DMS79 (cell line): ENCODE measurements around the gene SLC6A16.
"Not testable (repeated sequence)": the region's sequence is repeated elsewhere in the genome, so short reads cannot be mapped to it uniquely, and the experiment has no call there.

Source experiments
- DNase-seq: peaks from one replicate; lab custom pipeline; 2025; lab: John Stamatoyannopoulos, UW

The SLC6A16 gene

DNA sequence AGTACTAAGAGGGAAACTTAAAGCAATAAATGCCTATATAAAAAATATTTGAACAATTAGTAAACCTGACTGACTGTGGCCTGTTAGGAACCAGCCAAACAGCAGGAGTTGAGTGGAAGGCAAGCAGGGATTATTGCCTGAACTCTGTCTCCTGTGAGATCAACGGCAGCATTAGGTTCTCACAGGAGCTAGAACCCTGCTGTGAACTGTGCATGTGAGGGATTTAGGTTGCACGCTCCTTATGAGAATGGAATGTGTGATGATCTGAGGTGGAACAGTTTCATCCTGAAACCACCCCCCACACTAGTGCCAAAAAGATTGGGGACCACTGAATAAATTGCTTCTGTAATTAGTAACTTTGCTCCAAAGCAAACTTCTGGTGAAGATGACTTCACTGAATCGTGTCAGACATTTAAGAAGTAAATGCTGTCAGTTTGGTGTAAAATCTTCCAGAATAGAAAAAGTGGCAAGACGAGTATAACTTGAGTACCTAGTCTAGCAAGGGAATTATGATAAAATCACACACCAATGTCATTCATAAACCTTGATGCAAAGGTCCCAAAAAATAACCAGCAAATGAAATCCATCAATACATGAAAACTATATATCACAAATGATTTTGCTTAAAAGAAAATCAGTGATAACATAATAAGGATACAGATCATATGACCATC, 53.8 kb downstream of the SLC6A16 start:
- no peak for DNase-seq

DNA sequence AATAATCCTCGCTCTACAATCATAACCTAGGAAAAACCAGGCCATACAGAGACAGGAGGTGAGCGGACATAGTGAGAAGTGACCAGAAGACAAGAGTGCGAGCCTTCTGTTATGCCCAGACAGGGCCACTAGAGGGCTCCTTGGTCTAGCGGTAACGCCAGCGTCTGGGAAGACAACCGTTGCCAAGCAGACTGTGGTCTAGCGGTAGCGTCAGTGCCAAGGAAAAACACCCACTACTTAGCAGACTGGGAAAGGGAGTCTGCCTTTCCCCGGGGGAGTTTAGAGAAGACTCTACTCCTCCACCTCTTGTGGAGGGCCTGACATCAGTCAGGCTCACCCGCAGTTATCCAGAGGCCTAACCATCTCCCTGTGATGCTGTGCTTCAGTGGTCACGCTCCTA, 58.6 kb downstream of the SLC6A16 start:
- DNase-seq, result not testable (repeated sequence)

DNA sequence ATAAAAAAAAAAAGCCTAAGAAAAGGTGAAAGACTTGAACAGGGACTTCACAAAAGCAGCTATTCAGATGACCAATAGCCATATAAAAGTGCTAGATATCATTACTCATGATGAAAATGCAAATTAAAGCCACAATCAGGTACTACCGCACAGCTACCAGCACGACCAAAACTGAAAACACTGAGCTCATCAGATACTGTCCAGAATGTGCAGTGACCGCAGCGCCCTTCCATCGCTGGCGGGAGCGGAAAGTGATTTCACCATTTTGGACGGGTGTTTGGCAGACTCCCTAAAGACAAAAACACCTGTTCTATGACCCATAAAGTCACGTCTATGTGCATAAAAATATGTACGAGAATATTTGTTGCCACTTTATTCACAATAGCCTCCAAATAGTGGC, 60.7 kb downstream of the SLC6A16 start:
- no peak for DNase-seq

DNA sequence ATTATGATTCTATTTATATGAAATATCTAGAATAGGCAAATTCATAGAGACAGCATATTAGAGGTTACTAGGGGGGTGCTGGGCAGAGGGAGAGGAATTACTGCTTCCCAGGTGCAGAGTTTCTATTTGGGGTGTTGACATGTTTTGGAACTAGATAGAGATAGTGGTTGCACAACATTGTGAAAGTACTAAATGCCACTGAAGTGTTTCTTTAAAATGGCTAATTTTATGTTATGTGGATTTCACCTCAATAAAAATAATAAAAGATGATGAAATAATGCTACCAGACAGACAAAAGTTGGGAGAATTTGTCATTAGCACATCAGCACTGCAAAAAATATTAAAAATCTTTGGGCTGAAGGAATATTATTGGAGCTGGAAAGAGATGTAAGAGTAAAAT, 63.4 kb downstream of the SLC6A16 start:
- no peak for DNase-seq

DNA sequence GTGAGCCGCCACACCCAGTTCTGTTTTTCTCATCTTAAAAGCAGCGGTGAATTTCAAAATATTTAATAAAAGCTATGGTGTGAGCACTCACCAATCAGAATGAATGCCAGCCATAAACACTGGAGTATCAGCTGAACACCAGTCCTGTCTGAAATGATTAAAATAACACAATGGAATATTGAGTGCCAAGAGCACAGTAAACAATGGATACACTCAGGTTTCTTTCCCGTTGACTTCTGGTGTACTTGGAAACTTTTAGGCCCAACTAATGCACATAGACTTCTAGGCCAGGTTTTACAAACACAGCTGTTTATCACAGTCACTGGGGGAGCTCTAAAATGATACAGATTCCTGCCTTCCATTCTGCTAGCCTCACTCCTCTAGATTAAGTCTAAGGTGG, 68.3 kb downstream of the SLC6A16 start:
- no peak for DNase-seq

DNA sequence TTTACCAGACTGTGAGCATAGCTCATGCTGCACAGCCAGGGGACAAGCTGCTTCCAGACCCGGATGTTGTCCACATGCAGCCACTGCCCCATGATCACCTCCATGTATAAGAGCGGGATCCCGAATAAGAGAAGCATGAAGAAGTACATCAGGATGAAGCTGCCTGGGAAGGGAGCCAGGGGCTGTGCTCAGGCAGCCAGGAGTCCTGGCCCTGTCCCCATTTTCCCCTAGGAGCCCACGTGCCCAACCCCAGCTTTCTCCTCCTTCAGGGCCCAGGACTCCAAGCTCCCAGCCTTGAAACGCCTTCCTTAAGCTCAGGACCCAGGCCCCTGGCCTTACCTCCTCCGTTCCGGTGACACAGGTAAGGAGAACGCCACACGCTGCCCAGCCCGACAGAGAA, 69.3 kb downstream of the SLC6A16 start:
- no peak for DNase-seq

DNA sequence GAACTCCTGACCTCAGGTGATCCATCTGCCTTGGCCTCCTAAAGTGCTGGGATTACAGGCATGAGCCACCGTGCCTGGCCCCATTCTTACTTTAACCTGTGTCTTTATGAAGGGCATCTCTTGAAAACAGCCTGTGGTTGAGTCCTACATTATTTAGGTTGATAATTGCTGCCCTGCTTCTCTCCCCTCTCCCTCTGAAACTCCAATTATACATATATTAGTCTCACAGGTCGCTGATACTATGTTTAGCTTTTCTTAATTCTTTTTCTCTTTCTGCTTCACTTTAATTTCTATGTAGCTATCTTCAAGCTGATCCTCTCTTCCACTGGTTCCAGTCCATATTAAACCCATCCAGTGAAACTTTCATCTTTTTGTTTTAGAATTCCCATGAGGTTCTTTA, 75.1 kb downstream of the SLC6A16 start:
- no peak for DNase-seq

DNA sequence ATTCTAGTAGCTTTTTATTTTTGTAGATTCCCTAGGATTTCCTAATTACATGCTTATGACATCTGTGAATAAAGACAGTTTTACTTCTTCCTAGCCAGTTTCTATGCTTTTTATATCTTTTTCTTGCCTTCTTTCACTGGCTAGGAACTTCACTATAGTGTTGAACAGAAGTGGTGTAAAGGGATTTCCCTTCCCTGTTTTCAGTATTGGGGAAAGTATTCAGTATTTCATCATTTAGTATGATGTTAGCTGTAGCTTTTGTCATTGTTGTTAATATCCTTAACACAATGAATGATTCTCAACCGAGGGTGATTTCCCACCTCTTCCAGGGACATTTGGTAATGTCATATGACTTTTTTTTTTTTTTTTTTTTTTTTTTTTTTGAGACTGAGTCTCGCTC, 77.3 kb downstream of the SLC6A16 start:
- no peak for DNase-seq

DNA sequence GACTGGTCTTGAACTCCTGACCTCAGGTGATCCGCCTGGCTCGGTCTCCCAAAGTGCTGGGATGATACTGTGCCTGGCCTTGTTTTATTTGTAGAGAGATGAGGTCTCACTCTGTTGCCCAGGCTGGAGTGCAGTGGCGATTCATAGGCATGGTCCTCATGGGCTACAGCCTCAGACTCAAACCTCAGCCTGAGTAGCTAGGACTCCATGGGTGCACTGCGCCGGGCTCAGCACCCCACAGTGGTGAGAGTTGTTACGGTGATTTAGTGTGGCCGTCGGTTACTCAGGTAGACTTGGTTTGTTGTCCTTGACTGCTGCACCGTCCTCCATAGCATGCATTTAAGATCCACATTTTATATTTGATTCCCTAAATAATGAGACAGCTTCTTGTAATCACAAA, 80.7 kb downstream of the SLC6A16 start:
- DNase-seq, result no peak

DNA sequence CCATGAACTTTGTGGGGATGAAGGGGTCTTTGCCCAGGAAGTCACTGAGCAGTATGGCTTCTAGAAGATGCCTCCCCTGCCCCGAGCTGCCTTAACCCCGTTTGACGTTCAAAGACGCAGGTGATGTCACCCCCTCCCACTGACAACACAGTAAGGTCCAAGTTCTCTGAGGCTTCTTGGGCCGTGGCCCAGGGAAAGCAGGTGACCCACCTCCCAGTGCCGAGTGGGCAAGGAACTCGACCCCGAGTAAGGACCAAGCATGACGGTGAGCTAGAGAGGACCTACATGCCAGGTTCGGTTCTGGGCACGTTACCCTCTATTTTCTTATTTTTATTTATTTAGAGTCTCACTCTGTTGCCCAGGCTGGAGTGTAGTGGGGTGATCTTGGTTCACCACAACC, 81.3 kb downstream of the SLC6A16 start:
- DNase-seq, result no peak

DNA sequence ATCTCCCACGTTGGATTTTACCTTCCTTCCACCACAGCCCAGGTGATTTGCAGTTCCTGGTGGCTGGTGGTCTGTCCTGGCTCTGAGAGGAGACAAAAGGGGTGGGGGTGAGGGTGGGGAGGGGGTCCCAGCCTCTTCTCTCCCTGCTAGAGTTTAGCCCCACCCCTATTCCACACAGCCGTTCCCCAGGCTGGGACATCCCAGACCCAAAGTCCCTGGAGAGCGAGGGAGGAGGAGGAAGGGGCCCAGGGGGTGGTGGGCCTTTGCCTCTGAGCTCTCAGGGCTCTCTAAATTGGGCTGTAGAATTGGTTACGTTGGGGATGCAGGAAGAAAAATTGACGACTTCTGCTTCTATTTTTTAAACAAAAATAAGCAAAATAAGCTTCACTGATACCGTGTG, 81.9 kb downstream of the SLC6A16 start:
- no peak for DNase-seq

DNA sequence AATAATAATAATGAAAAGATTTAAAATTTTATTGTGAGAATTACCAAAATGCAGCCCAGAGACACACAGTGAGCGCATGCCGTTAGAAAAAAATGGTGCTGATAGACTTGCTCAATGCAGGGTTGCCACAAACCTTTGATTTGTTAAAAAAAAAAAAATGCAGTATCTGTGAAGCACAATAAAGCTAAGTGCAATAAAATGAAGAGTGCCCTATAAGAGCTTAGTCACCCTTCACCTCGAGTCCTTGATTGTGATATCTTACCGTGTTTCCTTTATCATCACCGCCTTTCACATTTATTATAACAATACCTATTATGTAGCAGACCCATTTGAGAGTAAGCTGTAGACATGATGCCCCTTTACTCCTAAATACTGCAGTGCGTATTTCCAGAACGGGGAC, 83.2 kb downstream of the SLC6A16 start:
- DNase-seq, result no peak
